HG03520 (cell line): ENCODE results near the gene CTIF.

Experiments
- ATAC-seq: cut with Tn5 transposase; IDR thresholded peaks from one replicate; pipeline ENCODE4 v1.9.1; 2021; ENCODE audit warnings: mild to moderate bottlenecking, moderate library complexity; ENCODE audit not compliant: unreplicated experiment

The CTIF gene

GRCh38 chr18:48902023-48902855, 363.4 kb downstream of the CTIF start:
- no peak for ATAC-seq

GRCh38 chr18:48902856-48903601, 364.2 kb downstream of the CTIF start:
- ATAC-seq: no peak

GRCh38 chr18:48904091-48904490, 365.3 kb downstream of the CTIF start:
- no peak for ATAC-seq

- ATAC-seq: no peak
Observed at GRCh38 chr18:48904847-48905394, 366.1 kb downstream of the CTIF start.

- no peak for ATAC-seq
Observed at GRCh38 chr18:48905513-48905912, 366.7 kb downstream of the CTIF start.

GRCh38 chr18:48908916-48909315, 370.1 kb downstream of the CTIF start:
- ATAC-seq: no peak

- ATAC-seq: no peak
Observed at GRCh38 chr18:48909721-48910120, 370.9 kb downstream of the CTIF start.

GRCh38 chr18:48910972-48911545, 372.2 kb downstream of the CTIF start:
- ATAC-seq: no peak
